GM12873 (cell line): ENCODE results near the gene R3HDML.

Experiments used
- TF ChIP-seq, protein P1 (sequence below): IDR thresholded peaks from 2 replicates; pipeline ENCODE4 v1.5.1; 2012; ENCODE audit warnings: low read depth, mild to moderate bottlenecking, moderate library complexity, low read length, control low read depth; ENCODE audit not compliant: insufficient read depth; ENCODE audit errors: missing control alignments

Gene R3HDML

DNA sequence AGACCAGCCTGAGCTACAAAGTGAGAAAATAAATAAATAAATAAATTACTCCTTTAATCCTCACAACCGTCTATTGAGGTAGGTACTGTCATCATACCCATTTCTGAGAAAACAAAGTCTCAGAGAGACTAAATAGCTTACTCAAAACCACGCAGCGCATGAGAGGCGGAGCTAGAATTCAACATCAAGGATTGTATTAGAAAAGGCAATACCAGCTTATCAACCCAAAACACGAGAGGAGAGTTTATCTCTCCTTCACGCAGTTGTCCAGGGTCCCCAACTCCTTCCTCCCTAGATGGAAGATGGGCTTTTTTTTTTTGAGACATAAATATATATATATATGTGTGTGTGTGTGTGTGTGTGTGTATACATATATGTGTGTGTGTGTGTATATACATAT, 30.9 kb downstream of the R3HDML start:
- TF ChIP-seq, protein P1, sequence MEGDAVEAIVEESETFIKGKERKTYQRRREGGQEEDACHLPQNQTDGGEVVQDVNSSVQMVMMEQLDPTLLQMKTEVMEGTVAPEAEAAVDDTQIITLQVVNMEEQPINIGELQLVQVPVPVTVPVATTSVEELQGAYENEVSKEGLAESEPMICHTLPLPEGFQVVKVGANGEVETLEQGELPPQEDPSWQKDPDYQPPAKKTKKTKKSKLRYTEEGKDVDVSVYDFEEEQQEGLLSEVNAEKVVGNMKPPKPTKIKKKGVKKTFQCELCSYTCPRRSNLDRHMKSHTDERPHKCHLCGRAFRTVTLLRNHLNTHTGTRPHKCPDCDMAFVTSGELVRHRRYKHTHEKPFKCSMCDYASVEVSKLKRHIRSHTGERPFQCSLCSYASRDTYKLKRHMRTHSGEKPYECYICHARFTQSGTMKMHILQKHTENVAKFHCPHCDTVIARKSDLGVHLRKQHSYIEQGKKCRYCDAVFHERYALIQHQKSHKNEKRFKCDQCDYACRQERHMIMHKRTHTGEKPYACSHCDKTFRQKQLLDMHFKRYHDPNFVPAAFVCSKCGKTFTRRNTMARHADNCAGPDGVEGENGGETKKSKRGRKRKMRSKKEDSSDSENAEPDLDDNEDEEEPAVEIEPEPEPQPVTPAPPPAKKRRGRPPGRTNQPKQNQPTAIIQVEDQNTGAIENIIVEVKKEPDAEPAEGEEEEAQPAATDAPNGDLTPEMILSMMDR = no peak

- TF ChIP-seq, protein P1 = no peak
Observed at GRCh38 chr20:44370639-44371218, 33.9 kb downstream of the R3HDML start.

- TF ChIP-seq, protein P1 = no peak
Observed at GRCh38 chr20:44382641-44383040, 45.8 kb downstream of the R3HDML start.

DNA sequence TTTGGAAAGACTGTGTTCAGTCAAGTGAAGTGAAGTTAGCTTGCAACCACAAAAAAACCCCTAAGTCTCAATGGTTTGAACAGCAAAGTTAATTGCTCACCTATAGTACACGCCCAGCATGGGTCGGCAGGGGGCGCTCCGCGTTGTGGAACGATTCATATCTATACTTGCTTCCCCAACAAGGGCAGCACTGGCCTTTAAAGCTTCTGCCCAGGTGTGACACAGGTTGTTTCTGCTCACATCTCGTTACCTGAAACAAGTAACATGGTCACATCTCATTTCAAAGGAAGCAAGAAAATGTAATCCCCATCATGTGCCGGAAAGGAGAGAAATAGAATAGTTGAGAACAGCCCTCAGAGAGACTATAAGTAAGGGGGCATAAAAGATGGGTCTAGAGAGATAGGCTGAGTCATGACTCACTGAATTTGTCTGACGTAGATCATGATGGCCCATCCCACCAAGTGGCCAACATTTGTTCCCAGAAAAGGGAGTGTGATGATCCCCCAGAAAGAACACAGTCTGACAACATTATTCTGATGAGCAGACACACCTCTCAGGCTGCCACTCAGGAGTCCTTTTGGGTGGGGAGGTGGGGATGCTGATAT, 47.7 kb downstream of the R3HDML start:
- TF ChIP-seq, protein P1 = peak; percentile 94

- TF ChIP-seq, protein P1 = peak; percentile 93
Observed at GRCh38 chr20:44388466-44389023, 51.7 kb downstream of the R3HDML start.

- TF ChIP-seq, protein P1 = no peak
Observed at GRCh38 chr20:44389871-44390270, 53.0 kb downstream of the R3HDML start.

DNA sequence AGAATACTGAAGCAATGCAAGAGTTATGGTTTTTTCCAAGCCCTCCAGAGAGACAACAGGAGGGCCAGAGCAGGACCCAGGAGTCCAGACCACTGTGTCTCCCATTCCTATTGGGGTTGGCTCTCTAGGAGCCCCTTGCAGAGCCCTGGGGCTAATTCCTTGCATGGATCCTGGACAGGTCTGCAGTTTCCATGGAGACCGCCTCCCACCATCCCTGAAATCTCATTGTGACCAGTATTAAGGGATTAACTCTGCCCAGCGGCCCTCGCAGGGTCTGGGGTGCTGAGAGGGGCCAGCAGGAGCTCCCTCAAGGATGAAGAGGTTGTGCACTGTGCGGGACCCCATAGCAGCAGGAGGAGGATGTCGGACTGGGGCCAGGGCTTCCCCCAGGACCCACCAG, 53.4 kb downstream of the R3HDML start:
- TF ChIP-seq, protein P1 = no peak
